ENCODE measurements around the gene CEP70.

CEP70 gene

GRCh38 chr3:138472141-138472825 is 121.8 kb downstream of the CEP70 start:
- in situ Hi-C loops (cut with MboI; ENCODE audit: low sequenced_read_pairs): loop anchor here (10.0 kb wide), 1 partner anchor 453 kb away; no protein-coding TSS in a partner anchor

- in situ Hi-C loops (cut with MboI; ENCODE audit: low sequenced_read_pairs): loop anchor here (10.0 kb wide), 1 partner anchor 453 kb away; no protein-coding TSS in a partner anchor
These were observed 122.6 kb downstream of the CEP70 start for GRCh38 chr3:138471481-138471880.

GRCh38 chr3:138470687-138471086 is 123.4 kb downstream of the CEP70 start:
- in situ Hi-C loops (cut with MboI; ENCODE audit: low sequenced_read_pairs): loop anchor here (10.0 kb wide), 1 partner anchor 454 kb away; no protein-coding TSS in a partner anchor

- in situ Hi-C loops (cut with MboI; ENCODE audit: low sequenced_read_pairs): loop anchor here (10.0 kb wide), 1 partner anchor 455 kb away; no protein-coding TSS in a partner anchor
These were observed 124.2 kb downstream of the CEP70 start for GRCh38 chr3:138469874-138470273.

- in situ Hi-C loops (cut with MboI; ENCODE audit: low sequenced_read_pairs): no loop called here
These were observed 125.2 kb downstream of the CEP70 start for GRCh38 chr3:138468886-138469285.

GRCh38 chr3:138468451-138468850 is 125.6 kb downstream of the CEP70 start:
- in situ Hi-C loops (cut with MboI; ENCODE audit: low sequenced_read_pairs): no loop called here

GRCh38 chr3:138467931-138468330 is 126.1 kb downstream of the CEP70 start:
- in situ Hi-C loops (cut with MboI; ENCODE audit: low sequenced_read_pairs): no loop called here

GRCh38 chr3:138465925-138466324 is 128.1 kb downstream of the CEP70 start:
- in situ Hi-C loops (cut with MboI; ENCODE audit: low sequenced_read_pairs): no loop called here

- in situ Hi-C loops (cut with MboI; ENCODE audit: low sequenced_read_pairs): no loop called here
These were observed 128.6 kb downstream of the CEP70 start for GRCh38 chr3:138465451-138465850.

GRCh38 chr3:138464491-138464860 is 129.6 kb downstream of the CEP70 start:
- in situ Hi-C loops (cut with MboI; ENCODE audit: low sequenced_read_pairs): no loop called here

GRCh38 chr3:138463724-138464490 is 130.2 kb downstream of the CEP70 start:
- in situ Hi-C loops (cut with MboI; ENCODE audit: low sequenced_read_pairs): no loop called here

GRCh38 chr3:138461896-138462295 is 132.2 kb downstream of the CEP70 start:
- in situ Hi-C loops (cut with MboI; ENCODE audit: low sequenced_read_pairs): no loop called here

GRCh38 chr3:138461246-138461645 is 132.8 kb downstream of the CEP70 start:
- in situ Hi-C loops (cut with MboI; ENCODE audit: low sequenced_read_pairs): no loop called here

GRCh38 chr3:138460536-138461205 is 133.4 kb downstream of the CEP70 start:
- in situ Hi-C loops (cut with MboI; ENCODE audit: low sequenced_read_pairs): no loop called here

GRCh38 chr3:138459619-138460535 is 134.2 kb downstream of the CEP70 start:
- in situ Hi-C loops (cut with MboI; ENCODE audit: low sequenced_read_pairs): no loop called here

- in situ Hi-C loops (cut with MboI; ENCODE audit: low sequenced_read_pairs): no loop called here
These were observed 135.1 kb downstream of the CEP70 start for GRCh38 chr3:138458774-138459499.

GRCh38 chr3:138457863-138458735 is 136.0 kb downstream of the CEP70 start:
- in situ Hi-C loops (cut with MboI; ENCODE audit: low sequenced_read_pairs): no loop called here

- in situ Hi-C loops (cut with MboI; ENCODE audit: low sequenced_read_pairs): no loop called here
These were observed 136.8 kb downstream of the CEP70 start for GRCh38 chr3:138456961-138457862.

Measured in HL-60/S4 (cell line).